H9 (cell line): ENCODE results near the gene RIC1. TPM values are rescaled to one million over a fixed set of nuclear protein-coding genes. Genes with fewer than 3 reads are reported as not detected.

Experiments used
- DNase-seq: peaks from one replicate; pipeline ENCODE4 v3.0.0-alpha.2; 2017
- H2AFZ ChIP-seq: one replicate; pipeline ENCODE4 v1.6.1; 2013; ENCODE audit warnings: mild to moderate bottlenecking, low read length, control low read depth, moderate library complexity
- H2AK5ac ChIP-seq: 2 replicates; pipeline ENCODE4 v1.6.1; 2013; ENCODE audit warnings: low read length, control low read depth, mixed read lengths; ENCODE audit not compliant: insufficient read length
- H2BK120ac ChIP-seq: one replicate; pipeline ENCODE4 v1.6.1; 2013; ENCODE audit warnings: low read depth, mild to moderate bottlenecking, low read length, control low read depth, inconsistent platforms; ENCODE audit not compliant: poor library complexity, severe bottlenecking
- H2BK12ac ChIP-seq: 2 replicates; pipeline ENCODE4 v1.6.1; 2013; ENCODE audit warnings: low read length, control low read depth, mixed read lengths, low read depth; ENCODE audit not compliant: insufficient read length
- H2BK15ac ChIP-seq: 2 replicates; pipeline ENCODE4 v1.6.1; 2013; ENCODE audit warnings: low read depth, low read length, control low read depth
- H2BK20ac ChIP-seq: one replicate; pipeline ENCODE4 v1.6.1; 2013; ENCODE audit warnings: low read depth, mild to moderate bottlenecking, low read length, control low read depth, inconsistent platforms; ENCODE audit not compliant: poor library complexity, severe bottlenecking
- H2BK5ac ChIP-seq: 2 replicates; pipeline ENCODE4 v1.6.1; 2013; ENCODE audit warnings: low read length, control low read depth, mixed read lengths; ENCODE audit not compliant: insufficient read length
- H3K14ac ChIP-seq: 2 replicates; pipeline ENCODE4 v1.6.1; 2013; ENCODE audit warnings: low read length, control low read depth; ENCODE audit not compliant: insufficient read depth
- H3K18ac ChIP-seq: 2 replicates; pipeline ENCODE4 v1.6.1; 2013; ENCODE audit warnings: low read depth, mild to moderate bottlenecking, mixed read lengths, low read length, control low read depth; ENCODE audit not compliant: insufficient read length
- H3K23ac ChIP-seq: 2 replicates; pipeline ENCODE4 v1.6.1; 2013; ENCODE audit warnings: low read length, control low read depth, mixed read lengths, low read depth; ENCODE audit not compliant: insufficient read length
- H3K23me2 ChIP-seq: 2 replicates; pipeline ENCODE4 v1.6.1; 2013; ENCODE audit warnings: low read depth, mild to moderate bottlenecking, mixed read lengths, low read length, control low read depth; ENCODE audit not compliant: insufficient read length, poor library complexity, severe bottlenecking
- H3K27ac ChIP-seq: 2 replicates; pipeline ENCODE4 v1.5.1; 2013; ENCODE audit warnings: low read length, control low read depth, mixed read lengths, low read depth; ENCODE audit not compliant: insufficient read length
- H3K27me3 ChIP-seq: 2 replicates; pipeline ENCODE4 v1.6.1; 2013; ENCODE audit warnings: low read length, control low read depth, inconsistent platforms; ENCODE audit not compliant: insufficient read depth
- H3K4ac ChIP-seq: 2 replicates; pipeline ENCODE4 v1.6.1; 2013; ENCODE audit warnings: low read depth, mild to moderate bottlenecking, control low read depth, inconsistent platforms, low read length, moderate library complexity
- H3K4me1 ChIP-seq: 2 replicates; pipeline ENCODE4 v1.6.1; 2013; ENCODE audit warnings: low read length, control low read depth, inconsistent platforms; ENCODE audit not compliant: insufficient read depth
- H3K4me2 ChIP-seq: 2 replicates; pipeline ENCODE4 v1.6.1; 2013; ENCODE audit warnings: low read length, control low read depth, mixed read lengths; ENCODE audit not compliant: insufficient read length, insufficient read depth
- H3K56ac ChIP-seq: 2 replicates; pipeline ENCODE4 v1.6.1; 2013; ENCODE audit warnings: low read depth, mild to moderate bottlenecking, mixed read lengths, low read length, control low read depth; ENCODE audit not compliant: insufficient read length
- H3K79me1 ChIP-seq: 2 replicates; pipeline ENCODE4 v1.6.1; 2013; ENCODE audit warnings: low read depth, mild to moderate bottlenecking, moderate library complexity, low read length, control low read depth, inconsistent platforms; ENCODE audit not compliant: insufficient read depth, poor library complexity, severe bottlenecking
- H3K79me2 ChIP-seq: 2 replicates; pipeline ENCODE4 v1.6.1; 2013; ENCODE audit warnings: low read length, control low read depth, inconsistent platforms; ENCODE audit not compliant: insufficient read depth
- H3K9ac ChIP-seq: 2 replicates; pipeline ENCODE4 v1.6.1; 2013; ENCODE audit warnings: low read length, control low read depth, mixed read lengths; ENCODE audit not compliant: insufficient read length; ENCODE audit errors: extremely low read depth
- H3K9me3 ChIP-seq: one replicate; pipeline ENCODE4 v1.6.1; 2013; ENCODE audit warnings: low read depth, low read length, inconsistent platforms; ENCODE audit not compliant: control insufficient read depth
- H3T11ph ChIP-seq: one replicate; pipeline ENCODE4 v1.6.1; 2013; ENCODE audit warnings: mild to moderate bottlenecking, low read length, control low read depth, inconsistent platforms
- H4K20me1 ChIP-seq: one replicate; pipeline ENCODE4 v1.6.1; 2013; ENCODE audit not compliant: control insufficient read depth, insufficient read length, insufficient read depth
- H4K5ac ChIP-seq: 2 replicates; pipeline ENCODE4 v1.6.1; 2013; ENCODE audit warnings: low read depth, mild to moderate bottlenecking, mixed read lengths, low read length, control low read depth; ENCODE audit not compliant: insufficient read length
- H4K8ac ChIP-seq: replicated peaks from 2 replicates; pipeline ENCODE4 v1.6.1; 2013; ENCODE audit warnings: low read length, control low read depth, mixed read lengths, low read depth; ENCODE audit not compliant: insufficient read length
- H4K91ac ChIP-seq: 2 replicates; pipeline ENCODE4 v1.6.1; 2013; ENCODE audit warnings: low read depth, mild to moderate bottlenecking, moderate library complexity, mixed read lengths, low read length, control low read depth; ENCODE audit not compliant: insufficient read length
- H3K27ac Mint-ChIP-seq, 3 experiments: 2 replicates in 2 of 3; 3 replicates in 1 of 3; pipeline ENCODE4 v1.8.0; 2020 to 2021; ENCODE audit warnings: mixed read lengths in 3 of 3, mild to moderate bottlenecking in 1 of 3, moderate library complexity in 1 of 3
- H3K27me3 Mint-ChIP-seq: 2 replicates; pipeline ENCODE4 v1.8.0; 2021; ENCODE audit warnings: low read depth, mild to moderate bottlenecking, moderate library complexity, mixed read lengths
- H3K36me3 Mint-ChIP-seq, 3 experiments: 2 replicates in 2 of 3; 3 replicates in 1 of 3; pipeline ENCODE4 v1.8.0; 2020 to 2021; ENCODE audit warnings: low read depth in 3 of 3, mixed read lengths in 3 of 3; ENCODE audit not compliant: insufficient read depth in 1 of 3
- H3K4me1 Mint-ChIP-seq, 2 experiments: 2 replicates each; pipeline ENCODE4 v1.8.0; 2020; ENCODE audit warnings: mixed read lengths in 2 of 2
- H3K4me3 Mint-ChIP-seq, 2 experiments: 2 replicates in 1 of 2; 3 replicates in 1 of 2; pipeline ENCODE4 v1.8.0; 2020 to 2021; ENCODE audit warnings: mild to moderate bottlenecking in 2 of 2, mixed read lengths in 2 of 2, moderate library complexity in 1 of 2
- H3K9me3 Mint-ChIP-seq, 2 experiments: 2 replicates in 1 of 2; 3 replicates in 1 of 2; pipeline ENCODE4 v1.8.0; 2020; ENCODE audit warnings: mild to moderate bottlenecking in 2 of 2, mixed read lengths in 2 of 2, moderate library complexity in 1 of 2
- CTCF ChIP-seq: fragments of 200-600 bp; sonication (generic); conservative IDR thresholded peaks from 3 replicates; pipeline ENCODE4 v1.8.0; 2021; ENCODE audit warnings: antibody characterized with exemption, mild to moderate bottlenecking
- WGBS: extraction: QIAGEN DNeasy Blood & Tissue Kit; methylation state at CpG from one replicate; pipeline ENCODE4 v1.1.7; 2013; ENCODE audit warnings: missing lambda C conversion rate, low lambda C conversion rate, mixed read lengths; ENCODE audit not compliant: insufficient read length; ENCODE audit errors: extremely low coverage; 5-methylcytosine and 5-hydroxymethylcytosine counted together
- total RNA-seq: library from RNA; stranded (reverse); gene quantifications from 2 replicates; pipeline ENCODE4 v1.2.1, GENCODE V29; 2021

Gene RIC1
- total RNA-seq, 1 experiment from 2014 or later: 13.7 TPM

GRCh38 chr9:5791870-5792269, 163.0 kb downstream of the RIC1 start:
- TF ChIP-seq CTCF: no peak
- no peak overlapping the region for H3K4me2 ChIP-seq
- no peaks in the 10 kb centered on the region for H3K9me3 ChIP-seq
- H2BK20ac ChIP-seq: no peak overlapping the region
- H2AFZ ChIP-seq: no peak overlapping the region
- H3K4me1 ChIP-seq: no peaks in the 10 kb centered on the region
- Mint-ChIP-seq H3K27ac (no peak overlapping the region), H3K36me3 (peaks cover 0 to 14% (median 8%) of the 10 kb centered on the region in 3 experiments; a peak in 4 of 7 replicates), H3K27me3 (no peaks in the 10 kb centered on the region), H3K9me3 (no peaks in the 10 kb centered on the region), H3K4me3 (no peak overlapping the region), H3K4me1 (no peaks in the 10 kb centered on the region)
- H4K20me1 ChIP-seq: no peaks in the 10 kb centered on the region
- no peak overlapping the region for H2BK120ac ChIP-seq
- no CpG with 5 or more reads among the region's 3 CpGs for WGBS
- H3K79me2 ChIP-seq: no peaks in the 10 kb centered on the region
- H4K8ac ChIP-seq: no peak overlapping the region
- no peak overlapping the region for H3K14ac ChIP-seq
- no peak overlapping the region for H2BK5ac ChIP-seq
- H2BK15ac ChIP-seq: no peak overlapping the region
- H3K27me3 ChIP-seq: no peaks in the 10 kb centered on the region
- no peak overlapping the region for H3T11ph ChIP-seq
- no peak overlapping the region for H2AK5ac ChIP-seq
- H3K27ac ChIP-seq: no peak overlapping the region
- H3K79me1 ChIP-seq: no peaks in the 10 kb centered on the region
- no peaks in the 10 kb centered on the region for H3K23me2 ChIP-seq
- H3K56ac ChIP-seq: no peak overlapping the region
- no peak overlapping the region for H3K23ac ChIP-seq
- no peak for DNase-seq
- H4K5ac ChIP-seq: no peak overlapping the region
- H4K91ac ChIP-seq: no peak overlapping the region
- no peak overlapping the region for H3K9ac ChIP-seq
- H3K4ac ChIP-seq: no peak overlapping the region
- H3K18ac ChIP-seq: no peak overlapping the region
- no peak overlapping the region for H2BK12ac ChIP-seq
